ENCODE measurements around the gene CDK16. TPM values are rescaled to one million over a fixed set of nuclear protein-coding genes. Genes with fewer than 3 reads are reported as not detected.
A peak's percentile ranks its signal among the peaks of the same experiment; 100 is the strongest.

Gene CDK16
- total RNA-seq, 1 experiment from 2014 or later: 129 TPM

DNA sequence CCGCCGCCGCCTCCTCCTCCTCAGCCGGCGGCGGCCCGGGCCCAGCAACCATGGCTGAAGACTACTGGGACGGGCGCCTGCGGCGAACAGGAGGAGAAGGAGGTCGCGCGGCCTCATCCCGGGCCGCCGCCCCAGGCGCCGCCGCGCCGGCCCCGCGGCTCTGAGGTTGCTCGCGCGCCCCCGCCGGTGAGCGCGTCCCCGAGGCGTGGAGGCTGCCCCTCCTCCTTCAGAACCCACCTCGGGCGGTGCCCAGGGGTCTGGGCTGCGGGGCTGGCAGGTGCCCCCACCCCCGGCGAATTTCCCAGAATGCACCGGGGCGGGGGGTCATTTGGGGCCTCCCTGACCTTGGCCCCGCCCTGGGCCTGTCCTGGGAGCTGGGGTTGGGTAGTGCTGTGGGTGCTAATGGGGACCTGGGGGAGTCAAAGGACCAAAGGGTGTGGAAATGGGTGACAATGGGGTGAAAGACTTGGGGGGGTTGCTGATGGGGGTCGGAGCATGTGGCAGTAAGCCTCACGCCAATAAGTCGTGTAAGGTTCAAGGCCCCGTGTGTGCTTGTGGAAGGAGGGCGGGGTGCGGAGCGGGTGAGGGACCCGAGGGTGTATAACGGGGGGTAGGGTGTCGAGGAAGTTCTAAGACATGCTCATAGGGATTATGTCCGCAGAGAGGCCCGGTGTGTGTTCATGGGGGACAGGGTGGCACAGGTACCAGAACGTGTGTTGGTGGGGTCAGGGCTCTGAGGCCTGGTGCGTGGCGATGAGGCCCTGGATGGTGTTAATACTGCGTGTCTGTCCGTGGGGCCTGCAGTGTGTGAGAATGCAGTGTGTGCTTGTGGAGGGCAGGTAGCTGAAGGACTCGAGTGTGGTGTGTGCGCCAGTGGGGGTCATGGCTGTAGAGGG lies 687 bp downstream of the CDK16 start:
- no peaks in the 10 kb centered on the region for H3K27me3 Mint-ChIP-seq (ENCODE audit: insufficient read depth, unreplicated experiment)
- no TSS peak for BruUV-seq (replicated peaks)
- CTCF ChIA-PET: no interaction called here
- peak; percentile 50 to 59 for DNase-seq
- Histone ChIP-seq H3K36me3 (ENCODE audit: control insufficient read depth, insufficient read depth, low read length) (peaks cover 5% of the 10 kb centered on the region), H3K4me3 (ENCODE audit: low read depth, low read length) (peak overlapping the region; percentile 49), H3K27me3 (replicated peaks; ENCODE audit: control insufficient read depth, insufficient read depth, low read length) (no peaks in the 10 kb centered on the region), H3K9me3 (no peaks in the 10 kb centered on the region), H3K4me1 (no peaks in the 10 kb centered on the region)
- H3K9me3 Mint-ChIP-seq (ENCODE audit: unreplicated experiment): no peaks in the 10 kb centered on the region
- peak overlapping the region; percentile 84 for H3K4me3 Mint-ChIP-seq (ENCODE audit: unreplicated experiment)
- no peak for TF ChIP-seq CTCF (IDR thresholded peaks at IDR 0.05; ENCODE audit: insufficient read depth in 1 of 2, low read depth in 1 of 2, low read length in 1 of 2, severe bottlenecking in 1 of 2, unreplicated experiment in 1 of 2)
- H3K36me3 Mint-ChIP-seq (ENCODE audit: insufficient read depth, unreplicated experiment): peaks cover 59% of the 10 kb centered on the region
- peaks cover 32% of the 10 kb centered on the region for H3K4me1 Mint-ChIP-seq (ENCODE audit: low read depth, unreplicated experiment)
- peak overlapping the region; percentile 91 for H3K27ac Mint-ChIP-seq (ENCODE audit: unreplicated experiment)
- intact Hi-C loops (cut with micrococcal nuclease; ENCODE audit: unreplicated experiment): loop anchor here (1.0 to 10.0 kb wide), 4 partner anchors 14 to 436 kb away; partner anchors contain the start of genes ELK1, USP11 and UXT
- POLR2A ChIA-PET: interaction anchor here (3.0 kb wide), 1 partner anchor 14 kb away, joined by 35 read pairs; the partner anchor contains the start of gene USP11

- POLR2A ChIA-PET: no interaction called here
- H3K4me1 Mint-ChIP-seq (ENCODE audit: low read depth, unreplicated experiment): peaks cover 22% of the 10 kb centered on the region
- BruUV-seq (replicated peaks): no TSS peak
- H3K27me3 ChIP-seq (replicated peaks; ENCODE audit: control insufficient read depth, insufficient read depth, low read length): no peaks in the 10 kb centered on the region
- no peak overlapping the region for H3K4me3 Mint-ChIP-seq (ENCODE audit: unreplicated experiment)
- intact Hi-C loops (cut with micrococcal nuclease; ENCODE audit: unreplicated experiment): no loop called here
- no peaks in the 10 kb centered on the region for H3K27me3 Mint-ChIP-seq (ENCODE audit: insufficient read depth, unreplicated experiment)
- CTCF ChIA-PET: no interaction called here
- H3K9me3 Mint-ChIP-seq (ENCODE audit: unreplicated experiment): no peaks in the 10 kb centered on the region
- no peaks in the 10 kb centered on the region for H3K9me3 ChIP-seq
- TF ChIP-seq CTCF (IDR thresholded peaks at IDR 0.05; ENCODE audit: insufficient read depth in 1 of 2, low read depth in 1 of 2, low read length in 1 of 2, severe bottlenecking in 1 of 2, unreplicated experiment in 1 of 2): no peak
- no peak overlapping the region for H3K4me3 ChIP-seq (ENCODE audit: low read depth, low read length)
- H3K36me3 Mint-ChIP-seq (ENCODE audit: insufficient read depth, unreplicated experiment): peaks cover 58% of the 10 kb centered on the region
- H3K36me3 ChIP-seq (ENCODE audit: control insufficient read depth, insufficient read depth, low read length): peaks cover 2% of the 10 kb centered on the region; the same call in 1 of the 2 replicates
- H3K27ac Mint-ChIP-seq (ENCODE audit: unreplicated experiment): no peak overlapping the region
- no peak for DNase-seq
- H3K4me1 ChIP-seq: no peaks in the 10 kb centered on the region
Measured at GRCh38 chrX:47221756-47222155, 3.3 kb downstream of the CDK16 start.

DNA sequence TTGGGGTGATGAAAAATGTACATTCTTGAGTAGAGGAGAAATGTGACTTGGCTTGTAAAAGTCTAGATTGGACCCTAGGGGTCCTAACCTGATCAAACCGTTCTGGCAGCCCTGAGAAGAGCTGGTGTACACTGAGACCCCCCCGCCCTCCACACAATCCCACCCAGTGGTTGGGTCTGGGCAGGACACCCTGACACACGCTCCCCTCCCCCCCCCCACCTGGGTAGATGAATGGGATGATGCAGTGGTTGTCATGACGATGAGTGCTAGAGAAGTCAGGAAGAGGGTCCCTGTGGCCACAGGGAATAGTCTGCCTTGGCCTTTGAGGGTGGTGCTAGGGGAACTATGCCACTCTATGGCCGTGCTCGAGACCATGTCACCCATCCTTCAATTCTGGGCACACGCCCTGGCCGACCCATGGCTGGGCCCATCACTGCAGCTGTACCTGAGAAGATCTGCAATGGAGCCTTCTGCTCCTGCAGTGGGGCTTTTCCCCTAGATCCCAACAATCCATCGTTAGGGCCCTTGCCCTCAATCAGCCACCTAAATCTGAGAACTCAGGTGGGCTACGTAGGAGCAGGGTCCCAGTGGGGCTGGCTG lies 4.4 kb downstream of the CDK16 start:
- ChIA-PET CTCF (interaction anchor here (0.6 kb wide), 1 partner anchor 27 kb away, joined by 3 read pairs; no protein-coding TSS in a partner anchor), POLR2A (no interaction called here)
- Mint-ChIP-seq H3K4me1 (ENCODE audit: low read depth, unreplicated experiment) (peaks cover 15% of the 10 kb centered on the region), H3K27ac (ENCODE audit: unreplicated experiment) (no peak overlapping the region), H3K36me3 (ENCODE audit: insufficient read depth, unreplicated experiment) (peaks cover 56% of the 10 kb centered on the region), H3K27me3 (ENCODE audit: insufficient read depth, unreplicated experiment) (no peaks in the 10 kb centered on the region), H3K9me3 (ENCODE audit: unreplicated experiment) (no peaks in the 10 kb centered on the region), H3K4me3 (ENCODE audit: unreplicated experiment) (no peak overlapping the region)
- peaks cover 2% of the 10 kb centered on the region; the same call in 1 of the 2 replicates for H3K36me3 ChIP-seq (ENCODE audit: control insufficient read depth, insufficient read depth, low read length)
- H3K27me3 ChIP-seq (replicated peaks; ENCODE audit: control insufficient read depth, insufficient read depth, low read length): no peaks in the 10 kb centered on the region
- H3K4me3 ChIP-seq (ENCODE audit: low read depth, low read length): no peak overlapping the region
- intact Hi-C loops (cut with micrococcal nuclease; ENCODE audit: unreplicated experiment): no loop called here
- TF ChIP-seq CTCF (IDR thresholded peaks at IDR 0.05; ENCODE audit: insufficient read depth in 1 of 2, low read depth in 1 of 2, low read length in 1 of 2, severe bottlenecking in 1 of 2, unreplicated experiment in 1 of 2): no peak
- no peak for DNase-seq
- BruUV-seq (replicated peaks): no TSS peak
- H3K4me1 ChIP-seq: no peaks in the 10 kb centered on the region
- H3K9me3 ChIP-seq: no peaks in the 10 kb centered on the region
